GM23338 (cell line): ENCODE measurements around the gene CTU2. TPM values are rescaled to one million over a fixed set of nuclear protein-coding genes. Genes with fewer than 3 reads are reported as not detected.

Source experiments
- ATAC-seq: fragments of 200-7000 bp; cut with Tn5 transposase; 3 replicates; pipeline ENCODE4 v1.9.1; 2020
- DNase-seq: peaks from one replicate; pipeline ENCODE4 v3.0.0-alpha.2; 2015; ENCODE audit warnings: low spot score
- H2AFZ ChIP-seq: fragments of 200-600 bp; sonication (generic); 2 replicates; pipeline ENCODE4 v1.8.0; 2016; ENCODE audit warnings: antibody characterized with exemption, mild to moderate bottlenecking, moderate library complexity
- H3F3A ChIP-seq: fragments of 200-600 bp; sonication (generic); replicated peaks from 2 replicates; pipeline ENCODE4 v1.8.0; 2017; ENCODE audit warnings: antibody characterized with exemption, mixed run types, low read depth
- H3K27ac ChIP-seq: fragments of 200-600 bp; sonication (generic); 2 replicates; pipeline ENCODE4 v1.6.1; 2016; ENCODE audit warnings: low read depth
- H3K27me3 ChIP-seq: fragments of 200-600 bp; sonication (generic); 2 replicates; pipeline ENCODE4 v1.8.0; 2016; ENCODE audit warnings: mild to moderate bottlenecking, mixed run types, moderate library complexity; ENCODE audit not compliant: insufficient read depth
- H3K36me3 ChIP-seq: fragments of 200-600 bp; sonication (generic); 2 replicates; pipeline ENCODE4 v1.8.0; 2016; ENCODE audit warnings: mild to moderate bottlenecking; ENCODE audit not compliant: insufficient read depth
- H3K4me1 ChIP-seq: fragments of 200-600 bp; sonication (generic); 2 replicates; pipeline ENCODE4 v1.8.0; 2016; ENCODE audit warnings: mild to moderate bottlenecking, moderate library complexity; ENCODE audit not compliant: insufficient read depth
- H3K4me2 ChIP-seq: fragments of 200-600 bp; sonication (generic); 2 replicates; pipeline ENCODE4 v1.7.1; 2017; ENCODE audit warnings: mixed run types
- H3K4me3 ChIP-seq: fragments of 200-600 bp; sonication (generic); 2 replicates; pipeline ENCODE4 v1.6.1; 2016; ENCODE audit warnings: mixed run types
- H3K79me2 ChIP-seq: fragments of 200-600 bp; sonication (generic); replicated peaks from 2 replicates; pipeline ENCODE4 v1.8.0; 2017; ENCODE audit warnings: mild to moderate bottlenecking; ENCODE audit not compliant: insufficient read depth
- H3K9me2 ChIP-seq: fragments of 200-600 bp; sonication (generic); 2 replicates; pipeline ENCODE4 v1.8.0; 2017; ENCODE audit not compliant: insufficient read depth
- H4K20me1 ChIP-seq: fragments of 200-600 bp; sonication (generic); replicated peaks from 2 replicates; pipeline ENCODE4 v1.8.0; 2017; ENCODE audit warnings: mild to moderate bottlenecking; ENCODE audit not compliant: insufficient read depth
- H3K27ac Mint-ChIP-seq: 2 replicates; pipeline ENCODE4 v1.8.0; 2020; ENCODE audit warnings: inconsistent platforms, mild to moderate bottlenecking, moderate library complexity, mixed read lengths
- H3K27me3 Mint-ChIP-seq: 3 replicates; pipeline ENCODE4 v1.8.0; 2022; ENCODE audit warnings: low read depth, mild to moderate bottlenecking, moderate library complexity, mixed read lengths, inconsistent platforms; ENCODE audit not compliant: insufficient read depth, poor library complexity
- H3K36me3 Mint-ChIP-seq: 3 replicates; pipeline ENCODE4 v1.8.0; 2021; ENCODE audit warnings: low read depth, mild to moderate bottlenecking, inconsistent platforms, moderate library complexity, mixed read lengths
- H3K4me1 Mint-ChIP-seq: 3 replicates; pipeline ENCODE4 v1.8.0; 2020; ENCODE audit warnings: mild to moderate bottlenecking, inconsistent platforms, mixed read lengths
- H3K4me3 Mint-ChIP-seq: 3 replicates; pipeline ENCODE4 v1.8.0; 2021; ENCODE audit warnings: moderate library complexity, mild to moderate bottlenecking, inconsistent platforms, mixed read lengths
- H3K9me3 Mint-ChIP-seq: 3 replicates; pipeline ENCODE4 v1.8.0; 2020; ENCODE audit warnings: moderate library complexity, mild to moderate bottlenecking, inconsistent platforms, mixed read lengths
- CREB1 ChIP-seq: fragments of 250-450 bp; sonication (Bioruptor Pico); IDR thresholded peaks from 2 replicates; pipeline ENCODE4 v1.5.0; 2020; ENCODE audit warnings: low read depth, mild to moderate bottlenecking, moderate library complexity
- EZH2 ChIP-seq: fragments of 200-600 bp; sonication (generic); IDR thresholded peaks from one replicate; pipeline ENCODE4 v1.8.0; 2017; ENCODE audit warnings: antibody characterized with exemption, mild to moderate bottlenecking, low read depth; ENCODE audit not compliant: unreplicated experiment
- EZH2phosphoT487 ChIP-seq: fragments of 200-600 bp; sonication (generic); IDR thresholded peaks from one replicate; pipeline ENCODE4 v1.8.1; 2018; ENCODE audit warnings: antibody characterized with exemption; ENCODE audit not compliant: unreplicated experiment
- JUNB ChIP-seq: IDR thresholded peaks from one replicate; pipeline ENCODE4 v1.6.1; 2016; ENCODE audit warnings: antibody characterized with exemption; ENCODE audit not compliant: unreplicated experiment
- NANOG ChIP-seq: IDR thresholded peaks from 2 replicates; pipeline ENCODE4 v1.6.1; 2016; ENCODE audit warnings: antibody characterized with exemption, borderline replicate concordance
- POLR2AphosphoS5 ChIP-seq: IDR thresholded peaks from 2 replicates; pipeline ENCODE4 v1.6.1; 2016; ENCODE audit warnings: antibody characterized with exemption, low read depth
- STAT1 ChIP-seq: IDR thresholded peaks from one replicate; pipeline ENCODE4 v1.6.1; 2016; ENCODE audit warnings: antibody characterized with exemption; ENCODE audit not compliant: unreplicated experiment
- ZNF114 ChIP-seq: fragments of 250-450 bp; sonication (Bioruptor Pico); IDR thresholded peaks from 2 replicates; pipeline ENCODE4 v1.5.0; 2020; ENCODE audit warnings: mild to moderate bottlenecking, moderate library complexity
- ZNF331 ChIP-seq: fragments of 250-450 bp; sonication (Bioruptor Pico); IDR thresholded peaks from 2 replicates; pipeline ENCODE4 v1.5.0; 2020; ENCODE audit warnings: low read depth, mild to moderate bottlenecking, moderate library complexity
- polyA plus RNA-seq: library from polyadenylated mRNA; unstranded; fragments of >200 nt; fragmentation: Nextera tagmentation; extraction: Ambion mirVana; gene quantifications from 2 replicates; pipeline ENCODE4 v1.2.1, GENCODE V29; 2016
- total RNA-seq: library from RNA; depleted of rRNA; stranded (reverse); fragments of >200 nt; shearing (Covaris generic); gene quantifications from 2 replicates; pipeline ENCODE4 v1.2.3, GENCODE V29; 2014
- TF ChIP-seq, protein P1 (sequence below): IDR thresholded peaks from 2 replicates; pipeline ENCODE4 v1.6.1; 2016; ENCODE audit warnings: antibody characterized with exemption
- TF ChIP-seq, protein P2 (sequence below), 2 experiments: fragments of 200-600 bp in 1 of 2; sonication (generic) in 1 of 2; conservative IDR thresholded peaks; 2 replicates each; pipeline versions ENCODE4 v1.5.1 to v1.6.1; 2016 to 2017; ENCODE audit warnings: antibody characterized with exemption in 2 of 2, low read depth in 2 of 2, mild to moderate bottlenecking in 2 of 2, moderate library complexity in 1 of 2
- TF ChIP-seq, protein P3 (sequence below): fragments of 250-450 bp; sonication (Bioruptor Pico); IDR thresholded peaks from 2 replicates; pipeline ENCODE4 v1.5.0; 2020; ENCODE audit warnings: mild to moderate bottlenecking, moderate library complexity

CTU2 gene
- total and polyA plus RNA-seq, 2 experiments from 2014 or later = 22.3 to 25.7 TPM

DNA sequence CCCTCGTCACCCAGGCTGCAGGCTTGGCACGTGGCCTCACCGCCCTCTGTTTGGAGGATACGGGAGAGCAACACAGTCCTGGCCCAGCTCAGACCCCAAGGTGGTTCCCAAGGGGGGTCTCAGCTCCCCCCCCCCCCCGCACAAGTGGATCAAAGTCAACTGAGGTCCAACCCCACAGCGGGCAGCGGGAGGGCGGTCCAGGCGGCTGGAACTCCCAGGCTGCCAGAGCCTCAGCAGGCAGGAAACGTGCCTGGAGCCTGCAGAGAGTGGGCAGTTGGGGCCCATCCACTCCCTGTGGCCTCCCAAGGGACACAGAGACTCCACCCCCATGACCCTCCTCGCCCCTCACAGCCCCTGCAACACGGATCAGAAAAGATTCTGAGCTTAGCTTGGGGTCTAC is 42.1 kb downstream of the CTU2 start (continued):
- TF ChIP-seq, protein P1, sequence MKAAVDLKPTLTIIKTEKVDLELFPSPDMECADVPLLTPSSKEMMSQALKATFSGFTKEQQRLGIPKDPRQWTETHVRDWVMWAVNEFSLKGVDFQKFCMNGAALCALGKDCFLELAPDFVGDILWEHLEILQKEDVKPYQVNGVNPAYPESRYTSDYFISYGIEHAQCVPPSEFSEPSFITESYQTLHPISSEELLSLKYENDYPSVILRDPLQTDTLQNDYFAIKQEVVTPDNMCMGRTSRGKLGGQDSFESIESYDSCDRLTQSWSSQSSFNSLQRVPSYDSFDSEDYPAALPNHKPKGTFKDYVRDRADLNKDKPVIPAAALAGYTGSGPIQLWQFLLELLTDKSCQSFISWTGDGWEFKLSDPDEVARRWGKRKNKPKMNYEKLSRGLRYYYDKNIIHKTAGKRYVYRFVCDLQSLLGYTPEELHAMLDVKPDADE = no peak
- TF ChIP-seq CREB1 (CRISPR knock-in tag) = no peak
- TF ChIP-seq, protein P2, sequence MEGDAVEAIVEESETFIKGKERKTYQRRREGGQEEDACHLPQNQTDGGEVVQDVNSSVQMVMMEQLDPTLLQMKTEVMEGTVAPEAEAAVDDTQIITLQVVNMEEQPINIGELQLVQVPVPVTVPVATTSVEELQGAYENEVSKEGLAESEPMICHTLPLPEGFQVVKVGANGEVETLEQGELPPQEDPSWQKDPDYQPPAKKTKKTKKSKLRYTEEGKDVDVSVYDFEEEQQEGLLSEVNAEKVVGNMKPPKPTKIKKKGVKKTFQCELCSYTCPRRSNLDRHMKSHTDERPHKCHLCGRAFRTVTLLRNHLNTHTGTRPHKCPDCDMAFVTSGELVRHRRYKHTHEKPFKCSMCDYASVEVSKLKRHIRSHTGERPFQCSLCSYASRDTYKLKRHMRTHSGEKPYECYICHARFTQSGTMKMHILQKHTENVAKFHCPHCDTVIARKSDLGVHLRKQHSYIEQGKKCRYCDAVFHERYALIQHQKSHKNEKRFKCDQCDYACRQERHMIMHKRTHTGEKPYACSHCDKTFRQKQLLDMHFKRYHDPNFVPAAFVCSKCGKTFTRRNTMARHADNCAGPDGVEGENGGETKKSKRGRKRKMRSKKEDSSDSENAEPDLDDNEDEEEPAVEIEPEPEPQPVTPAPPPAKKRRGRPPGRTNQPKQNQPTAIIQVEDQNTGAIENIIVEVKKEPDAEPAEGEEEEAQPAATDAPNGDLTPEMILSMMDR (conservative IDR thresholded peaks at IDR 0.05; ENCODE audit: low read depth in 2 of 2) = no peak
- no peak for TF ChIP-seq JUNB
- TF ChIP-seq ZNF331 (CRISPR knock-in tag) = no peak
- TF ChIP-seq EZH2 = no peak
- no peak for TF ChIP-seq ZNF114 (CRISPR knock-in tag)
- TF ChIP-seq STAT1 = no peak

DNA sequence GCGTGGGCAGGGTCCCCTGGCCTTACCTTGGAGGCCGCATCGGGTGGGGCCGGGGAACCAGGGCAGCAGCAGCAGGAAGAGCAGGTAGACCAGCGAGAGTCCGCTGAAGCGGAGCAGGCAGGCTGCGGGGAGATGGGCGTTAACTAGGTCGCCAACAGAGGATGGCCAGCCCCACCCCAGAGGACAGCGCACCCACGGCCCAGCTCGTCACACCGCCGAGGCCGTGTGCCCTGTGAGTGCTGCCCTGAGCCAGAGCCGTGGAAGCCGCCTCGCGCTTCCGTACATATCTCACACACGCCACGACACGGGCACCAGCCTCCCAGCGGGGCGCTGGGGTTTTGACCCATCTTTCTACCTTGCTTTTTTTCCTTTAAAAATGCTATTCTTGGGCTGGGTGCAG is 43.1 kb downstream of the CTU2 start:
- H3K36me3 ChIP-seq = no peaks in the 10 kb centered on the region
- H3K27ac ChIP-seq = no peak overlapping the region
- Mint-ChIP-seq H3K4me1 (peaks cover 14% of the 10 kb centered on the region), H3K9me3 (no peaks in the 10 kb centered on the region), H3K27ac (no peak overlapping the region), H3K27me3 (peaks cover 9% of the 10 kb centered on the region), H3K36me3 (peaks cover 3% of the 10 kb centered on the region; the same call in 1 of the 3 replicates), H3K4me3 (no peak overlapping the region)
- H3K79me2 ChIP-seq = no peaks in the 10 kb centered on the region
- no peak overlapping the region for H3K4me2 ChIP-seq
- H3K27me3 ChIP-seq = no peaks in the 10 kb centered on the region
- no peak for ATAC-seq
- H3K4me1 ChIP-seq = no peaks in the 10 kb centered on the region; the same call in 1 of the 2 replicates
- no peak overlapping the region for H3K4me3 ChIP-seq
- no peaks in the 10 kb centered on the region for H4K20me1 ChIP-seq
- DNase-seq = no peak
- no peak overlapping the region for H2AFZ ChIP-seq
- no peaks in the 10 kb centered on the region for H3K9me2 ChIP-seq
- 0 out of 2 replicates have a peak, but pooled peaks cover 5% of the 10 kb centered on the region for H3F3A ChIP-seq
- TF ChIP-seq NANOG (no peak), JUNB (no peak), ZNF331 (CRISPR knock-in tag) (no peak), EZH2 (no peak), ZNF114 (CRISPR knock-in tag) (no peak), POLR2AphosphoS5 (no peak), STAT1 (no peak), CREB1 (CRISPR knock-in tag) (no peak), EZH2phosphoT487 (no peak)
- TF ChIP-seq, protein P3, sequence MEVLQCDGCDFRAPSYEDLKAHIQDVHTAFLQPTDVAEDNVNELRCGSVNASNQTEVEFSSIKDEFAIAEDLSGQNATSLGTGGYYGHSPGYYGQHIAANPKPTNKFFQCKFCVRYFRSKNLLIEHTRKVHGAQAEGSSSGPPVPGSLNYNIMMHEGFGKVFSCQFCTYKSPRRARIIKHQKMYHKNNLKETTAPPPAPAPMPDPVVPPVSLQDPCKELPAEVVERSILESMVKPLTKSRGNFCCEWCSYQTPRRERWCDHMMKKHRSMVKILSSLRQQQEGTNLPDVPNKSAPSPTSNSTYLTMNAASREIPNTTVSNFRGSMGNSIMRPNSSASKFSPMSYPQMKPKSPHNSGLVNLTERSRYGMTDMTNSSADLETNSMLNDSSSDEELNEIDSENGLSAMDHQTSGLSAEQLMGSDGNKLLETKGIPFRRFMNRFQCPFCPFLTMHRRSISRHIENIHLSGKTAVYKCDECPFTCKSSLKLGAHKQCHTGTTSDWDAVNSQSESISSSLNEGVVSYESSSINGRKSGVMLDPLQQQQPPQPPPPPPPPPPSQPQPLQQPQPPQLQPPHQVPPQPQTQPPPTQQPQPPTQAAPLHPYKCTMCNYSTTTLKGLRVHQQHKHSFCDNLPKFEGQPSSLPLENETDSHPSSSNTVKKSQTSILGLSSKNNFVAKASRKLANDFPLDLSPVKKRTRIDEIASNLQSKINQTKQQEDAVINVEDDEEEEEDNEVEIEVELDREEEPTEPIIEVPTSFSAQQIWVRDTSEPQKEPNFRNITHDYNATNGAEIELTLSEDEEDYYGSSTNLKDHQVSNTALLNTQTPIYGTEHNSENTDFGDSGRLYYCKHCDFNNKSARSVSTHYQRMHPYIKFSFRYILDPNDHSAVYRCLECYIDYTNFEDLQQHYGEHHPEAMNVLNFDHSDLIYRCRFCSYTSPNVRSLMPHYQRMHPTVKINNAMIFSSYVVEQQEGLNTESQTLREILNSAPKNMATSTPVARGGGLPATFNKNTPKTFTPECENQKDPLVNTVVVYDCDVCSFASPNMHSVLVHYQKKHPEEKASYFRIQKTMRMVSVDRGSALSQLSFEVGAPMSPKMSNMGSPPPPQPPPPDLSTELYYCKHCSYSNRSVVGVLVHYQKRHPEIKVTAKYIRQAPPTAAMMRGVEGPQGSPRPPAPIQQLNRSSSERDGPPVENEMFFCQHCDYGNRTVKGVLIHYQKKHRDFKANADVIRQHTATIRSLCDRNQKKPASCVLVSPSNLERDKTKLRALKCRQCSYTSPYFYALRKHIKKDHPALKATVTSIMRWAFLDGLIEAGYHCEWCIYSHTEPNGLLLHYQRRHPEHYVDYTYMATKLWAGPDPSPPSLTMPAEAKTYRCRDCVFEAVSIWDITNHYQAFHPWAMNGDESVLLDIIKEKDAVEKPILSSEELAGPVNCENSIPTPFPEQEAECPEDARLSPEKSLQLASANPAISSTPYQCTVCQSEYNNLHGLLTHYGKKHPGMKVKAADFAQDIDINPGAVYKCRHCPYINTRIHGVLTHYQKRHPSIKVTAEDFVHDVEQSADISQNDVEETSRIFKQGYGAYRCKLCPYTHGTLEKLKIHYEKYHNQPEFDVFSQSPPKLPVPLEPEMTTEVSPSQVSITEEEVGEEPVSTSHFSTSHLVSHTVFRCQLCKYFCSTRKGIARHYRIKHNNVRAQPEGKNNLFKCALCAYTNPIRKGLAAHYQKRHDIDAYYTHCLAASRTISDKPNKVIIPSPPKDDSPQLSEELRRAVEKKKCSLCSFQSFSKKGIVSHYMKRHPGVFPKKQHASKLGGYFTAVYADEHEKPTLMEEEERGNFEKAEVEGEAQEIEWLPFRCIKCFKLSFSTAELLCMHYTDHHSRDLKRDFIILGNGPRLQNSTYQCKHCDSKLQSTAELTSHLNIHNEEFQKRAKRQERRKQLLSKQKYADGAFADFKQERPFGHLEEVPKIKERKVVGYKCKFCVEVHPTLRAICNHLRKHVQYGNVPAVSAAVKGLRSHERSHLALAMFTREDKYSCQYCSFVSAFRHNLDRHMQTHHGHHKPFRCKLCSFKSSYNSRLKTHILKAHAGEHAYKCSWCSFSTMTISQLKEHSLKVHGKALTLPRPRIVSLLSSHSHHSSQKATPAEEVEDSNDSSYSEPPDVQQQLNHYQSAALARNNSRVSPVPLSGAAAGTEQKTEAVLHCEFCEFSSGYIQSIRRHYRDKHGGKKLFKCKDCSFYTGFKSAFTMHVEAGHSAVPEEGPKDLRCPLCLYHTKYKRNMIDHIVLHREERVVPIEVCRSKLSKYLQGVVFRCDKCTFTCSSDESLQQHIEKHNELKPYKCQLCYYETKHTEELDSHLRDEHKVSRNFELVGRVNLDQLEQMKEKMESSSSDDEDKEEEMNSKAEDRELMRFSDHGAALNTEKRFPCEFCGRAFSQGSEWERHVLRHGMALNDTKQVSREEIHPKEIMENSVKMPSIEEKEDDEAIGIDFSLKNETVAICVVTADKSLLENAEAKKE (CRISPR knock-in tag) = no peak
- TF ChIP-seq, protein P1 = no peak
- TF ChIP-seq, protein P2 (conservative IDR thresholded peaks at IDR 0.05; ENCODE audit: low read depth in 2 of 2) = no peak
